HepG2 (cell line): ENCODE results near the gene PALM2AKAP2. TPM values are rescaled to one million over a fixed set of nuclear protein-coding genes. Genes with fewer than 3 reads are reported as not detected.

ENCODE experiments used
- ELF1 ChIP-seq: sonication (generic); formaldehyde crosslinking; IDR thresholded peaks from 2 replicates; pipeline ENCODE4 v1.4.0; 2020; ENCODE audit warnings: missing genetic modification reagents
- ESRRA ChIP-seq: sonication (generic); formaldehyde crosslinking; IDR thresholded peaks from 2 replicates; pipeline ENCODE4 v1.5.1; 2020; ENCODE audit warnings: mild to moderate bottlenecking, low read depth, missing genetic modification reagents
- FIP1L1 ChIP-seq: fragments of 200-400 bp; formaldehyde crosslinking; IDR thresholded peaks from 2 replicates; pipeline ENCODE4 v1.6.1; 2018; ENCODE audit warnings: low read depth, mild to moderate bottlenecking, low read length, moderate library complexity, borderline replicate concordance; ENCODE audit not compliant: insufficient read depth
- HNF4A ChIP-seq: sonication (generic); formaldehyde crosslinking; IDR thresholded peaks from 2 replicates; pipeline ENCODE4 v1.4.0; 2020; ENCODE audit warnings: missing genetic modification reagents
- JUND ChIP-seq: sonication (generic); formaldehyde crosslinking; IDR thresholded peaks from 2 replicates; pipeline ENCODE4 v1.8.0; 2022; ENCODE audit warnings: mild to moderate bottlenecking, missing genetic modification reagents
- KMT2A ChIP-seq: sonication (generic); formaldehyde crosslinking; IDR thresholded peaks from 2 replicates; pipeline ENCODE4 v1.4.0; 2020; ENCODE audit warnings: missing genetic modification reagents
- MEF2D ChIP-seq: sonication (generic); formaldehyde crosslinking; IDR thresholded peaks from 2 replicates; pipeline ENCODE4 v1.5.1; 2020; ENCODE audit warnings: mild to moderate bottlenecking, missing genetic modification reagents
- POGZ ChIP-seq: sonication (generic); formaldehyde crosslinking; IDR thresholded peaks from 2 replicates; pipeline ENCODE4 v1.4.0; 2020; ENCODE audit warnings: mild to moderate bottlenecking, missing genetic modification reagents
- TEAD3 ChIP-seq: optimal IDR thresholded peaks from 2 replicates; pipeline ENCODE3; 2016; ENCODE audit warnings: borderline replicate concordance
- ZBTB21 ChIP-seq: sonication (generic); formaldehyde crosslinking; IDR thresholded peaks from 2 replicates; pipeline ENCODE4 v1.4.0; 2020; ENCODE audit warnings: missing genetic modification reagents
- ZNF431 ChIP-seq: sonication (generic); formaldehyde crosslinking; IDR thresholded peaks from 2 replicates; pipeline ENCODE4 v1.9.0; 2022; ENCODE audit warnings: missing genetic modification reagents, low read depth, mild to moderate bottlenecking, borderline replicate concordance
- polyA plus RNA-seq, 8 experiments: library from polyadenylated mRNA; depleted of rRNA in 3 of 8; stranded (reverse) in 7 of 8; unstranded in 1 of 8; fragments of >200 nt; fragmentation: Illumina TruSeq in 4 of 8; extraction: Trizol in 4 of 8; gene quantifications; 2 replicates each; pipeline versions ENCODE4 v1.2.1 to v1.2.3, GENCODE V29; 2011 to 2016; ENCODE audit warnings: low read depth in 4 of 8, missing spikeins in 1 of 8, mixed read lengths in 1 of 8; ENCODE audit not compliant: insufficient read depth in 1 of 8
- total RNA-seq, 5 experiments: library from RNA; depleted of rRNA; stranded (reverse); fragments of >200 nt; fragmentation: Illumina TruSeq; extraction: Trizol; gene quantifications; 2 replicates each; pipeline ENCODE4 v1.2.3, GENCODE V29; 2016; ENCODE audit warnings: low read depth in 1 of 5
- TF ChIP-seq, protein P1 (sequence below): sonication (generic); formaldehyde crosslinking; IDR thresholded peaks from 2 replicates; pipeline ENCODE4 v1.4.0; 2020; ENCODE audit warnings: missing genetic modification reagents, borderline replicate concordance
- TF ChIP-seq, protein P2 (sequence below), 2 experiments: sonication (generic) in 1 of 2; formaldehyde crosslinking in 1 of 2; IDR thresholded peaks; 2 replicates each; pipeline versions ENCODE4 v1.6.1 to v1.9.0; 2014 to 2022; ENCODE audit warnings: antibody characterized with exemption in 1 of 2, borderline replicate concordance in 1 of 2, inconsistent platforms in 1 of 2, low read depth in 1 of 2, missing genetic modification reagents in 1 of 2
- TF ChIP-seq, protein P3 (sequence below): sonication (generic); IDR thresholded peaks from 2 replicates; pipeline ENCODE4 v1.6.1; 2016; ENCODE audit warnings: low read depth, borderline replicate concordance
- TF ChIP-seq, protein P4 (sequence below): sonication (generic); formaldehyde crosslinking; IDR thresholded peaks from 2 replicates; pipeline ENCODE4; 2020; ENCODE audit warnings: missing genetic modification reagents, mild to moderate bottlenecking, borderline replicate concordance

PALM2AKAP2 gene
- total and polyA plus RNA-seq, 2 of the 13 experiments (the other 11 are each of a cell fraction or from before 2014, with no cell fraction given), result 0.25 to 1.8 TPM

DNA sequence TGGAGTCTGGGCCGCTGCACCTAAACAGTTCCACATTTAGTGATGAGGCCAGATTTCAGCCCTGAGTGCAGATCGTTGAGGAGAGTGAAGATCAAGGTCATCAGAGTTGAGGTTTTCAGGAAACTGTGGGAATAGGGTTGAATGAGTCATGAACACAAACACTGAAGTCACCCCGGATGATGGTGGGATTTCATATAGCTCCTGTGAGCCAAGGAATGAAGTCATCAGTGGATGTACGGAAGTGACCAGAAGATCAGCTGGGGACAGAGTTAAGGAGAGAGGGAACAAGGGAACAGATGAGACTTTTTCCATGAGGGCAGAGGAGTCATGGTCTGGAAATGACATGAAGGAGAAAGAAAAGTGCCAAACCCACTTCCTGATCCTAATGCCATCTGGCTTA is 36.5 kb downstream of the PALM2AKAP2 start (continued):
- TF ChIP-seq ZBTB21 (CRISPR knock-in tag) (peak; percentile 91), ZNF431 (CRISPR knock-in tag) (no peak), KMT2A (CRISPR knock-in tag) (no peak), FIP1L1 (no peak), ESRRA (peak; percentile 43; the same call in 1 of the 2 replicates), ELF1 (CRISPR knock-in tag) (peak; percentile 62; the same call in 1 of the 2 replicates), TEAD3 (CRISPR knock-in tag) (peak; percentile 15), JUND (CRISPR knock-in tag) (peak; percentile 90), MEF2D (CRISPR knock-in tag) (peak; percentile 36; the same call in 1 of the 2 replicates), POGZ (CRISPR knock-in tag) (peak; percentile 70), HNF4A (CRISPR knock-in tag) (peak; percentile 51)
- TF ChIP-seq, protein P1, sequence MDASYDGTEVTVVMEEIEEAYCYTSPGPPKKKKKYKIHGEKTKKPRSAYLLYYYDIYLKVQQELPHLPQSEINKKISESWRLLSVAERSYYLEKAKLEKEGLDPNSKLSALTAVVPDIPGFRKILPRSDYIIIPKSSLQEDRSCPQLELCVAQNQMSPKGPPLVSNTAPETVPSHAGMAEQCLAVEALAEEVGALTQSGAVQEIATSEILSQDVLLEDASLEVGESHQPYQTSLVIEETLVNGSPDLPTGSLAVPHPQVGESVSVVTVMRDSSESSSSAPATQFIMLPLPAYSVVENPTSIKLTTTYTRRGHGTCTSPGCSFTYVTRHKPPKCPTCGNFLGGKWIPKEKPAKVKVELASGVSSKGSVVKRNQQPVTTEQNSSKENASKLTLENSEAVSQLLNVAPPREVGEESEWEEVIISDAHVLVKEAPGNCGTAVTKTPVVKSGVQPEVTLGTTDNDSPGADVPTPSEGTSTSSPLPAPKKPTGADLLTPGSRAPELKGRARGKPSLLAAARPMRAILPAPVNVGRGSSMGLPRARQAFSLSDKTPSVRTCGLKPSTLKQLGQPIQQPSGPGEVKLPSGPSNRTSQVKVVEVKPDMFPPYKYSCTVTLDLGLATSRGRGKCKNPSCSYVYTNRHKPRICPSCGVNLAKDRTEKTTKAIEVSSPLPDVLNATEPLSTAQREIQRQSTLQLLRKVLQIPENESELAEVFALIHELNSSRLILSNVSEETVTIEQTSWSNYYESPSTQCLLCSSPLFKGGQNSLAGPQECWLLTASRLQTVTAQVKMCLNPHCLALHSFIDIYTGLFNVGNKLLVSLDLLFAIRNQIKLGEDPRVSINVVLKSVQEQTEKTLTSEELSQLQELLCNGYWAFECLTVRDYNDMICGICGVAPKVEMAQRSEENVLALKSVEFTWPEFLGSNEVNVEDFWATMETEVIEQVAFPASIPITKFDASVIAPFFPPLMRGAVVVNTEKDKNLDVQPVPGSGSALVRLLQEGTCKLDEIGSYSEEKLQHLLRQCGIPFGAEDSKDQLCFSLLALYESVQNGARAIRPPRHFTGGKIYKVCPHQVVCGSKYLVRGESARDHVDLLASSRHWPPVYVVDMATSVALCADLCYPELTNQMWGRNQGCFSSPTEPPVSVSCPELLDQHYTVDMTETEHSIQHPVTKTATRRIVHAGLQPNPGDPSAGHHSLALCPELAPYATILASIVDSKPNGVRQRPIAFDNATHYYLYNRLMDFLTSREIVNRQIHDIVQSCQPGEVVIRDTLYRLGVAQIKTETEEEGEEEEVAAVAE (CRISPR knock-in tag), result 0 out of 2 replicates have a peak, but pooled peaks have one; percentile 30
- TF ChIP-seq, protein P2, sequence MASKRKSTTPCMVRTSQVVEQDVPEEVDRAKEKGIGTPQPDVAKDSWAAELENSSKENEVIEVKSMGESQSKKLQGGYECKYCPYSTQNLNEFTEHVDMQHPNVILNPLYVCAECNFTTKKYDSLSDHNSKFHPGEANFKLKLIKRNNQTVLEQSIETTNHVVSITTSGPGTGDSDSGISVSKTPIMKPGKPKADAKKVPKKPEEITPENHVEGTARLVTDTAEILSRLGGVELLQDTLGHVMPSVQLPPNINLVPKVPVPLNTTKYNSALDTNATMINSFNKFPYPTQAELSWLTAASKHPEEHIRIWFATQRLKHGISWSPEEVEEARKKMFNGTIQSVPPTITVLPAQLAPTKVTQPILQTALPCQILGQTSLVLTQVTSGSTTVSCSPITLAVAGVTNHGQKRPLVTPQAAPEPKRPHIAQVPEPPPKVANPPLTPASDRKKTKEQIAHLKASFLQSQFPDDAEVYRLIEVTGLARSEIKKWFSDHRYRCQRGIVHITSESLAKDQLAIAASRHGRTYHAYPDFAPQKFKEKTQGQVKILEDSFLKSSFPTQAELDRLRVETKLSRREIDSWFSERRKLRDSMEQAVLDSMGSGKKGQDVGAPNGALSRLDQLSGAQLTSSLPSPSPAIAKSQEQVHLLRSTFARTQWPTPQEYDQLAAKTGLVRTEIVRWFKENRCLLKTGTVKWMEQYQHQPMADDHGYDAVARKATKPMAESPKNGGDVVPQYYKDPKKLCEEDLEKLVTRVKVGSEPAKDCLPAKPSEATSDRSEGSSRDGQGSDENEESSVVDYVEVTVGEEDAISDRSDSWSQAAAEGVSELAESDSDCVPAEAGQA (IDR thresholded peaks at IDR 0.05; ENCODE audit: low read depth), result peak; percentile 54; the same call in 1 of the 2 replicates
- TF ChIP-seq, protein P2 (CRISPR knock-in tag; IDR thresholded peaks at IDR 0.05; ENCODE audit: borderline replicate concordance), result no peak
- TF ChIP-seq, protein P3, sequence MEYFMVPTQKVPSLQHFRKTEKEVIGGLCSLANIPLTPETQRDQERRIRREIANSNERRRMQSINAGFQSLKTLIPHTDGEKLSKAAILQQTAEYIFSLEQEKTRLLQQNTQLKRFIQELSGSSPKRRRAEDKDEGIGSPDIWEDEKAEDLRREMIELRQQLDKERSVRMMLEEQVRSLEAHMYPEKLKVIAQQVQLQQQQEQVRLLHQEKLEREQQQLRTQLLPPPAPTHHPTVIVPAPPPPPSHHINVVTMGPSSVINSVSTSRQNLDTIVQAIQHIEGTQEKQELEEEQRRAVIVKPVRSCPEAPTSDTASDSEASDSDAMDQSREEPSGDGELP, result peak; percentile 77
- TF ChIP-seq, protein P4, sequence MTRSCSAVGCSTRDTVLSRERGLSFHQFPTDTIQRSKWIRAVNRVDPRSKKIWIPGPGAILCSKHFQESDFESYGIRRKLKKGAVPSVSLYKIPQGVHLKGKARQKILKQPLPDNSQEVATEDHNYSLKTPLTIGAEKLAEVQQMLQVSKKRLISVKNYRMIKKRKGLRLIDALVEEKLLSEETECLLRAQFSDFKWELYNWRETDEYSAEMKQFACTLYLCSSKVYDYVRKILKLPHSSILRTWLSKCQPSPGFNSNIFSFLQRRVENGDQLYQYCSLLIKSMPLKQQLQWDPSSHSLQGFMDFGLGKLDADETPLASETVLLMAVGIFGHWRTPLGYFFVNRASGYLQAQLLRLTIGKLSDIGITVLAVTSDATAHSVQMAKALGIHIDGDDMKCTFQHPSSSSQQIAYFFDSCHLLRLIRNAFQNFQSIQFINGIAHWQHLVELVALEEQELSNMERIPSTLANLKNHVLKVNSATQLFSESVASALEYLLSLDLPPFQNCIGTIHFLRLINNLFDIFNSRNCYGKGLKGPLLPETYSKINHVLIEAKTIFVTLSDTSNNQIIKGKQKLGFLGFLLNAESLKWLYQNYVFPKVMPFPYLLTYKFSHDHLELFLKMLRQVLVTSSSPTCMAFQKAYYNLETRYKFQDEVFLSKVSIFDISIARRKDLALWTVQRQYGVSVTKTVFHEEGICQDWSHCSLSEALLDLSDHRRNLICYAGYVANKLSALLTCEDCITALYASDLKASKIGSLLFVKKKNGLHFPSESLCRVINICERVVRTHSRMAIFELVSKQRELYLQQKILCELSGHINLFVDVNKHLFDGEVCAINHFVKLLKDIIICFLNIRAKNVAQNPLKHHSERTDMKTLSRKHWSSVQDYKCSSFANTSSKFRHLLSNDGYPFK, result no peak
